ENCODE results near the gene THTPA.
A peak's percentile ranks its signal among the peaks of the same experiment; 100 is the strongest.

The THTPA gene

DNA sequence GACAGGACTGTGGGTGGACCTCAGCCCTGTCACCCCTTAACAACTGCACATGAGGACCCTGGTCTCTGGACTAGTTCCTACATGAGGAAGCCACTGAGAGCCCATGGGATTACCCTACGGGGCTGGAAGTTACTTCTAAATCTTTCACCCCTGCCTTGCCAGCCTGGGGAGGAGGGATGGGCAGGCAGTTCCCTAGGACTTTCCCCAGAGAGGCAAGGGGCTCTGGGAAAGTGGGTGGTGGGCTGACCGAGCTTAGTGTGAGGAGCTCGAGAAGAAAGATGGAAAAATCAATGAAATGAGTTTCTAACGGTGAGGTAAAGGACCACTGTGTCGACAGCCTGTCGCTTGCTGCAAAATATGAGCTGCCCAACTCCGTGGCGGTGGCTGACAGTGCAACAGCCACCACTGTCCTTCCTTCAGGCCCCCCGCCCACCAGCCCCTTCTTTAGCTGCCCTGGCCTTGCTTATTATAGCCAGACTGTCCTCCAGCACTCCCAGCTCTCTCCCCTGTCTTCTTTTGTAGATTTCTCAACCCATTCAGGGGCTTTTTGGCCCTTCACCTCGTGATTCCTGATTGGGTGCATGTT lies 9.5 kb upstream of the THTPA start:
- H3K4me3 ChIP-seq (ENCODE audit: low read depth, low read length): no peak overlapping the region
- TF ChIP-seq, protein P1, sequence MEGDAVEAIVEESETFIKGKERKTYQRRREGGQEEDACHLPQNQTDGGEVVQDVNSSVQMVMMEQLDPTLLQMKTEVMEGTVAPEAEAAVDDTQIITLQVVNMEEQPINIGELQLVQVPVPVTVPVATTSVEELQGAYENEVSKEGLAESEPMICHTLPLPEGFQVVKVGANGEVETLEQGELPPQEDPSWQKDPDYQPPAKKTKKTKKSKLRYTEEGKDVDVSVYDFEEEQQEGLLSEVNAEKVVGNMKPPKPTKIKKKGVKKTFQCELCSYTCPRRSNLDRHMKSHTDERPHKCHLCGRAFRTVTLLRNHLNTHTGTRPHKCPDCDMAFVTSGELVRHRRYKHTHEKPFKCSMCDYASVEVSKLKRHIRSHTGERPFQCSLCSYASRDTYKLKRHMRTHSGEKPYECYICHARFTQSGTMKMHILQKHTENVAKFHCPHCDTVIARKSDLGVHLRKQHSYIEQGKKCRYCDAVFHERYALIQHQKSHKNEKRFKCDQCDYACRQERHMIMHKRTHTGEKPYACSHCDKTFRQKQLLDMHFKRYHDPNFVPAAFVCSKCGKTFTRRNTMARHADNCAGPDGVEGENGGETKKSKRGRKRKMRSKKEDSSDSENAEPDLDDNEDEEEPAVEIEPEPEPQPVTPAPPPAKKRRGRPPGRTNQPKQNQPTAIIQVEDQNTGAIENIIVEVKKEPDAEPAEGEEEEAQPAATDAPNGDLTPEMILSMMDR (IDR thresholded peaks at IDR 0.05; ENCODE audit: low read depth, low read length, missing control alignments): no peak
- in situ Hi-C loops (cut with HindIII; ENCODE audit: low pct_ligation_motif_present, low sequenced_read_pairs): no loop called here
- no peak overlapping the region for H3K27ac ChIP-seq
- no peak for DNase-seq
- H3K27me3 ChIP-seq (replicated peaks): no peaks in the 10 kb centered on the region
- H3K36me3 ChIP-seq (replicated peaks): no peaks in the 10 kb centered on the region

DNA sequence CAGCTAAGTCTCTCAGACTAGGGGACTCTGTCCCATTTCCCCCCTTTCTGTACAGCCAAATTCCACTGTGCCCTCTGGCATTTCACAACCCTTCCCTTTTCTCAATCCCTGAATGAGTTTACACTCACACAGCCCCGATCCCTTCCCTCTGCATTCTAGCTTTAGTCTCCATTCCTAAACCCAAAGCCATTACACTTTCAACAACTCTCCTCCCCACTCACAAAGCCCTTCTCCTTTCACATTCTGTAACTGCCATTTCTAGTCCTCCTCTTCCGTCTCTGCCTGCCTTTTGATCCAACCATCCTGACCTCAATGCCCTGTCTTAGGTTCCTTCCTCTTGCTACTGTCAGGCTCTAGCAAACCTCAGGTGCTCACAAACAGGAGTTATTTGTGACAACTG lies 8.1 kb upstream of the THTPA start:
- Histone ChIP-seq H3K36me3 (replicated peaks) (no peaks in the 10 kb centered on the region), H3K27ac (peak overlapping the region; percentile 76), H3K4me3 (ENCODE audit: low read depth, low read length) (no peak overlapping the region), H3K27me3 (replicated peaks) (no peaks in the 10 kb centered on the region)
- DNase-seq: no peak
- TF ChIP-seq, protein P1 (IDR thresholded peaks at IDR 0.05; ENCODE audit: low read depth, low read length, missing control alignments): no peak
- in situ Hi-C loops (cut with HindIII; ENCODE audit: low pct_ligation_motif_present, low sequenced_read_pairs): no loop called here

GRCh38 chr14:23548351-23549318 lies 7.4 kb upstream of the THTPA start:
- in situ Hi-C loops (cut with HindIII; ENCODE audit: low pct_ligation_motif_present, low sequenced_read_pairs): no loop called here
- DNase-seq: peak; percentile 64
- no peaks in the 10 kb centered on the region for H3K36me3 ChIP-seq (replicated peaks)
- H3K27ac ChIP-seq: peak overlapping the region; percentile 76
- no peak overlapping the region for H3K4me3 ChIP-seq (ENCODE audit: low read depth, low read length)
- TF ChIP-seq, protein P1 (IDR thresholded peaks at IDR 0.05; ENCODE audit: low read depth, low read length, missing control alignments): no peak
- no peaks in the 10 kb centered on the region for H3K27me3 ChIP-seq (replicated peaks)

DNA sequence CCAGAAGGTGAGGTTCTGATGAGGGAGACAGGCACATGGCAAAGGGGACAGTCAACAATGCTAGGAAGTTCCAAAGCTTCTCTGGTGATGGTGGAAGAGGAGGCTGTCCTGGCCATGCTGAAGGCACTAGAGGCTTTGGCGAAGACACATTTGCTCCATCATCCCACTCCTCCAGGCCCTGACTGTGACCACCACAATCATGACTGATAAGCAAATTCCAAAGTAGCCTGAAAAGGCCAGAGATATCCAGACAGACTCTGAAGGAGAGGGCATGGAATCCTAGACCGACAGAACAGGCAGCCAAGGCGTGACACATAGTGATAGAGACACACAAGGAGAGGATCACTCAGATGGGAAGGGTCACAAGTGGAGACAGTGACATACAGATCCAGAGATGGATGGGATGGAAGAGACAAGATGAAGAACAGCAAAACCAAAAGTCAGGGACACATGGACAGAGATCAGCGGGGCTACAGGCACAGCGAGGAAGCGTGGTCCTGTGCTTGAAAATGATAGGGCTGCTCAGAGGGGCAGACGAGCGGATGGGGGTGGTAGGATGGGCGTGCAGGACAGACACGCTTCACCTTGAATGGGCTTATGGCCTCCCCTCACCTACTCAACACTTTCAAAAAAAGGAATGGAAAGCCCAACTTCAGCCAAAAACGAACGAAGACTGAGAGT lies 5.8 kb upstream of the THTPA start:
- in situ Hi-C loops (cut with HindIII; ENCODE audit: low pct_ligation_motif_present, low sequenced_read_pairs): no loop called here
- H3K36me3 ChIP-seq (replicated peaks): no peaks in the 10 kb centered on the region
- TF ChIP-seq, protein P1 (IDR thresholded peaks at IDR 0.05; ENCODE audit: low read depth, low read length, missing control alignments): no peak
- no peak overlapping the region for H3K27ac ChIP-seq
- H3K4me3 ChIP-seq (ENCODE audit: low read depth, low read length): peak overlapping the region; percentile 55
- no peaks in the 10 kb centered on the region for H3K27me3 ChIP-seq (replicated peaks)
- DNase-seq: no peak

DNA sequence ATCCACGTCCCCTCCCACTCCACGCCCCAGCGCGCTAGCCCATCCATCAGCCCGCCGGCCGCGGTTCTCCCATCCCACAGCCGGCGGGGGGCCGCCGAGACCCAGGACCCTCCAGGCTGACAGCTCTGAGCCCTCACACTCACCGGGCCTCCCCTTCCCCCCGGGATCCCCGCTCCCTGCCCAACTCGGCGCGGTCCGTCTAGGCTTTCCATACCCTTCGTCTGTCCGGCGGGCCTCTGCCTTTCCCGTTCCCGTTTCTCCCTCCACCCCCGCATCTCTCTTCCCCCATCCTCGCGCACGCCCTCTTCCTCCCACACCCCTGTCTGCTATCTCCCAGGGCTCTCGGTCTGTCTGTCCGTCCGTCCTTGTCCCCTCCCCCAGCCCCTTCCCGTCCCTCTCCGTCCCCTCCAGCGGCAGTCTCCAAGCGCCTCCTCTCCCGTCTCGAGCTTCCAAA lies 5.2 kb upstream of the THTPA start:
- Histone ChIP-seq H3K4me3 (ENCODE audit: low read depth, low read length) (peak overlapping the region; percentile 55), H3K27me3 (replicated peaks) (no peaks in the 10 kb centered on the region), H3K36me3 (replicated peaks) (no peaks in the 10 kb centered on the region), H3K27ac (no peak overlapping the region)
- TF ChIP-seq, protein P1 (IDR thresholded peaks at IDR 0.05; ENCODE audit: low read depth, low read length, missing control alignments): no peak
- in situ Hi-C loops (cut with HindIII; ENCODE audit: low pct_ligation_motif_present, low sequenced_read_pairs): no loop called here
- DNase-seq: no peak
